Right lobe of liver (tissue), 4 donors: ENCODE measurements around the gene CYP3A4.

Experiments
- CTCF ChIP-seq, 4 donors: fragments of 200-600 bp in 3 of 4; fragments of 450-650 bp in 1 of 4; IDR thresholded peaks; one replicate each; pipeline versions ENCODE4 v1.5.1 to v1.8.0; 2016 to 2022; ENCODE audit warnings: antibody characterized with exemption in 4 of 4, mild to moderate bottlenecking in 2 of 4
- POLR2A ChIP-seq: fragments of 450-650 bp; IDR thresholded peaks from one replicate; pipeline ENCODE4 v1.6.1; 2017; ENCODE audit warnings: antibody characterized with exemption, mild to moderate bottlenecking
- donor health status: DM: no; HTN: no; CAD: no.
- donor health status: DM: no; HTN: no; CAD: no.
- donor health status: DM: no; HTN: yes; CAD: no.

GRCh38 chr7:99805641-99806040, 21.7 kb upstream of the CYP3A4 start:
- no peak for TF ChIP-seq POLR2A
- TF ChIP-seq CTCF (IDR thresholded peaks at IDR 0.05): no peak
